Liver (tissue), 9 donors: ENCODE data around the gene DNM1L. TPM values are rescaled to one million over a fixed set of nuclear protein-coding genes. Genes with fewer than 3 reads are reported as not detected.

Source experiments
- DNase-seq: peaks from one replicate; pipeline ENCODE4 v3.0.0-alpha.2; 2017; ENCODE audit warnings: low spot score
- H3K27ac ChIP-seq, 2 donors: one replicate each; pipeline ENCODE4 v1.7.0; 2013; ENCODE audit warnings: inconsistent platforms in 2 of 2, low read length in 2 of 2, control low read depth in 1 of 2, low read depth in 1 of 2, mild to moderate bottlenecking in 1 of 2
- H3K27me3 ChIP-seq, 4 donors: one replicate each; pipeline versions ENCODE4 v1.6.1 to v1.7.0; 2013; ENCODE audit warnings: low read length in 3 of 4, inconsistent platforms in 1 of 4, mild to moderate bottlenecking in 1 of 4, moderate library complexity in 1 of 4; ENCODE audit not compliant: control insufficient read depth in 4 of 4, insufficient read depth in 4 of 4
- H3K36me3 ChIP-seq, 4 donors: one replicate each; pipeline versions ENCODE4 v1.6.1 to v1.7.0; 2013; ENCODE audit warnings: low read length in 3 of 4, mild to moderate bottlenecking in 3 of 4, low read depth in 1 of 4, moderate library complexity in 1 of 4; ENCODE audit not compliant: control insufficient read depth in 4 of 4, insufficient read depth in 3 of 4
- H3K4me1 ChIP-seq, 4 donors: one replicate each; pipeline versions ENCODE4 v1.6.1 to v1.7.0; 2013; ENCODE audit warnings: low read length in 3 of 4, mild to moderate bottlenecking in 3 of 4, moderate library complexity in 1 of 4; ENCODE audit not compliant: control insufficient read depth in 4 of 4, insufficient read depth in 4 of 4
- H3K4me3 ChIP-seq, 3 donors: one replicate each; pipeline versions ENCODE4 v1.6.1 to v1.7.0; 2013; ENCODE audit warnings: low read length in 3 of 3, control low read depth in 1 of 3, low read depth in 1 of 3, mild to moderate bottlenecking in 1 of 3
- H3K9ac ChIP-seq, 2 donors: one replicate each; pipeline ENCODE4 v1.7.0; 2013; ENCODE audit warnings: low read length in 2 of 2, mild to moderate bottlenecking in 2 of 2, moderate library complexity in 2 of 2, control low read depth in 1 of 2, low read depth in 1 of 2
- H3K9me3 ChIP-seq, 4 donors: one replicate each; pipeline versions ENCODE4 v1.6.1 to v1.7.0; 2013; ENCODE audit warnings: low read length in 3 of 4; ENCODE audit not compliant: control insufficient read depth in 4 of 4
- EGR1 ChIP-seq, 2 donors: IDR thresholded peaks; 2 replicates each; pipeline ENCODE4 v1.6.1; 2016 to 2018; ENCODE audit warnings: antibody characterized with exemption in 2 of 2, low read depth in 2 of 2
- FOXA1 ChIP-seq: IDR thresholded peaks from 2 replicates; pipeline ENCODE4 v1.6.1; 2016; ENCODE audit warnings: antibody characterized with exemption
- FOXA2 ChIP-seq: IDR thresholded peaks from 2 replicates; pipeline ENCODE4 v1.6.1; 2016; ENCODE audit warnings: antibody characterized with exemption
- GABPA ChIP-seq, 2 donors: IDR thresholded peaks in 1 of 2; conservative IDR thresholded peaks in 1 of 2; 2 replicates each; pipeline ENCODE4 v1.6.1; 2016; ENCODE audit warnings: antibody characterized with exemption in 2 of 2, mild to moderate bottlenecking in 1 of 2, moderate library complexity in 1 of 2
- HNF4A ChIP-seq, 2 donors: conservative IDR thresholded peaks; 2 replicates each; pipeline ENCODE4 v1.6.1; 2016; ENCODE audit warnings: antibody characterized with exemption in 2 of 2, mild to moderate bottlenecking in 2 of 2
- HNF4G ChIP-seq: IDR thresholded peaks from 2 replicates; pipeline ENCODE4 v1.6.1; 2016; ENCODE audit warnings: antibody characterized with exemption
- JUND ChIP-seq, 2 donors: IDR thresholded peaks; 2 replicates each; pipeline ENCODE4 v1.6.1; 2016; ENCODE audit warnings: antibody characterized with exemption in 2 of 2
- MAX ChIP-seq: IDR thresholded peaks from 2 replicates; pipeline ENCODE4 v1.6.1; 2016; ENCODE audit warnings: antibody characterized with exemption
- NR2F2 ChIP-seq: IDR thresholded peaks from 2 replicates; pipeline ENCODE4 v1.6.1; 2016; ENCODE audit warnings: antibody characterized with exemption
- RAD21 ChIP-seq, 2 donors: IDR thresholded peaks; 2 replicates each; pipeline ENCODE4 v1.6.1; 2016; ENCODE audit warnings: antibody characterized with exemption in 2 of 2, mild to moderate bottlenecking in 2 of 2
- REST ChIP-seq: IDR thresholded peaks from 2 replicates; pipeline ENCODE4 v1.6.1; 2016; ENCODE audit warnings: antibody characterized with exemption, mild to moderate bottlenecking
- RXRA ChIP-seq, 2 donors: IDR thresholded peaks; 2 replicates each; pipeline ENCODE4 v1.6.1; 2017 to 2018; ENCODE audit warnings: antibody characterized with exemption in 2 of 2, mild to moderate bottlenecking in 1 of 2
- SP1 ChIP-seq: IDR thresholded peaks from 2 replicates; pipeline ENCODE4 v1.6.1; 2018; ENCODE audit warnings: antibody characterized with exemption, mild to moderate bottlenecking
- TAF1 ChIP-seq: conservative IDR thresholded peaks from 2 replicates; pipeline ENCODE4 v1.6.1; 2016; ENCODE audit warnings: antibody characterized with exemption, mild to moderate bottlenecking
- YY1 ChIP-seq: IDR thresholded peaks from 2 replicates; pipeline ENCODE4 v1.6.1; 2016; ENCODE audit warnings: antibody characterized with exemption, mild to moderate bottlenecking
- WGBS: extraction: QIAGEN DNeasy Blood & Tissue Kit; methylation state at CpG from one replicate; pipeline ENCODE4 v1.1.7; 2013; 5-methylcytosine and 5-hydroxymethylcytosine counted together
- polyA plus RNA-seq, 2 donors: library from polyadenylated mRNA; stranded (reverse) in 1 of 2; unstranded in 1 of 2; fragments of 200-250 nt in 1 of 2; fragments of >200 nt in 1 of 2; fragmentation: Nextera tagmentation in 1 of 2; extraction: Ambion mirVana in 1 of 2; gene quantifications; one replicate each; pipeline versions ENCODE4 v1.2.1 to v1.2.3, GENCODE V29; 2013 to 2015
- total RNA-seq, 2 donors: library from RNA; depleted of rRNA; stranded (reverse); fragments of >200 nt; gene quantifications; one replicate each; pipeline ENCODE4 v1.2.3, GENCODE V29; 2014
- TF ChIP-seq, protein P1 (sequence below): IDR thresholded peaks from 2 replicates; pipeline ENCODE4 v1.6.1; 2016; ENCODE audit warnings: antibody characterized with exemption
- TF ChIP-seq, protein P2 (sequence below): IDR thresholded peaks from 2 replicates; pipeline ENCODE4 v1.6.1; 2016; ENCODE audit warnings: antibody characterized with exemption
- donor health status: healthy.
- donor health status: healthy.
- donor health status: healthy.
- donor health status: healthy.
- donor health status: healthy.

The DNM1L gene
- total and polyA plus RNA-seq, 4 donors = 9.5 to 33.9 (median 17.1) TPM

DNA sequence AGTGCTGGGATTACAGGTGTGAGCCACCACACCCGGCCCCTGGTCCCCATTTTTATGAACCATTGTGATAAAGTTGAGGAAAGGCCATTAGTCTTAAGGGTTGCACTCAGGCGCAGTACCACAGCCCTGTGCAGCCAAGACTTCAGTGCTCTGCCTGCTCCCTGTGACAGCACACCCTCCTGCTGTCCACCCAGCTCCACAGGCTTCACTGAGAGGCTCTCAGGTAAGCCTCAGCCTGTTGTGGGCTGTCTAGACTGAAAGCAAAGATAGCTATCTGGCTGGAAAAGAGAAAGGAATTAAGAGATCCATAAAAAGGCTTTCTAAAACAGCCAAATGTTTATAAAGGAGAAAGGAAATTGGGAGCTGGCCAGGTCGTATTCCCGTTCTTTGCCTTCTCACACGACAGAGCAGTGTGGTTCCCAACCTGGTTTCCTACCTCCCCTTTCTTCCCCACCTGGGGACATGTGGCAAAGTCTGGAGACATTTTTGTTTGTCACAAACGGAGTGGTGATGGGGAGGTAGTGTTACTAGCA is 19.1 kb upstream of the DNM1L start:
- Histone ChIP-seq H3K4me3 (no peak overlapping the region), H3K9me3 (no peaks in the 10 kb centered on the region), H3K27me3 (no peaks in the 10 kb centered on the region), H3K9ac (no peak overlapping the region), H3K4me1 (no peaks in the 10 kb centered on the region), H3K36me3 (no peaks in the 10 kb centered on the region), H3K27ac (no peak overlapping the region)
- no peak for TF ChIP-seq MAX
- DNase-seq = no peak
- 76% methylated on average over 6 of the region's 6 CpGs for WGBS

- Histone ChIP-seq H3K4me1 (no peaks in the 10 kb centered on the region), H3K27me3 (no peaks in the 10 kb centered on the region), H3K4me3 (no peak overlapping the region), H3K27ac (no peak overlapping the region), H3K9ac (no peak overlapping the region), H3K36me3 (no peaks in the 10 kb centered on the region), H3K9me3 (no peaks in the 10 kb centered on the region)
- WGBS = 82% methylated on average over 7 of the region's 7 CpGs
- no peak for DNase-seq
- TF ChIP-seq HNF4G (no peak), MAX (no peak), FOXA1 (no peak), GABPA (IDR thresholded peaks at IDR 0.05 in 1 of 2, conservative IDR thresholded peaks at IDR 0.05 in 1 of 2) (no peak), FOXA2 (no peak), RAD21 (IDR thresholded peaks at IDR 0.05) (no peak), NR2F2 (no peak), HNF4A (conservative IDR thresholded peaks at IDR 0.05) (no peak), TAF1 (no peak), JUND (IDR thresholded peaks at IDR 0.05) (no peak), SP1 (no peak), YY1 (no peak), RXRA (IDR thresholded peaks at IDR 0.05) (no peak), EGR1 (IDR thresholded peaks at IDR 0.05; ENCODE audit: low read depth in 2 of 2) (no peak), REST (no peak)
- TF ChIP-seq, protein P1, sequence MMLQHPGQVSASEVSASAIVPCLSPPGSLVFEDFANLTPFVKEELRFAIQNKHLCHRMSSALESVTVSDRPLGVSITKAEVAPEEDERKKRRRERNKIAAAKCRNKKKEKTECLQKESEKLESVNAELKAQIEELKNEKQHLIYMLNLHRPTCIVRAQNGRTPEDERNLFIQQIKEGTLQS = no peak
These were observed 17.4 kb upstream of the DNM1L start for GRCh38 chr12:32661706-32662105.

GRCh38 chr12:32662665-32663064 is 16.4 kb upstream of the DNM1L start:
- Histone ChIP-seq H3K9ac (no peak overlapping the region), H3K4me1 (no peaks in the 10 kb centered on the region), H3K36me3 (no peaks in the 10 kb centered on the region), H3K27ac (no peak overlapping the region), H3K4me3 (no peak overlapping the region), H3K27me3 (no peaks in the 10 kb centered on the region), H3K9me3 (no peaks in the 10 kb centered on the region)
- whole genome bisulfite sequencing = 96% methylated on average over 2 of the region's 2 CpGs
- TF ChIP-seq, protein P2, sequence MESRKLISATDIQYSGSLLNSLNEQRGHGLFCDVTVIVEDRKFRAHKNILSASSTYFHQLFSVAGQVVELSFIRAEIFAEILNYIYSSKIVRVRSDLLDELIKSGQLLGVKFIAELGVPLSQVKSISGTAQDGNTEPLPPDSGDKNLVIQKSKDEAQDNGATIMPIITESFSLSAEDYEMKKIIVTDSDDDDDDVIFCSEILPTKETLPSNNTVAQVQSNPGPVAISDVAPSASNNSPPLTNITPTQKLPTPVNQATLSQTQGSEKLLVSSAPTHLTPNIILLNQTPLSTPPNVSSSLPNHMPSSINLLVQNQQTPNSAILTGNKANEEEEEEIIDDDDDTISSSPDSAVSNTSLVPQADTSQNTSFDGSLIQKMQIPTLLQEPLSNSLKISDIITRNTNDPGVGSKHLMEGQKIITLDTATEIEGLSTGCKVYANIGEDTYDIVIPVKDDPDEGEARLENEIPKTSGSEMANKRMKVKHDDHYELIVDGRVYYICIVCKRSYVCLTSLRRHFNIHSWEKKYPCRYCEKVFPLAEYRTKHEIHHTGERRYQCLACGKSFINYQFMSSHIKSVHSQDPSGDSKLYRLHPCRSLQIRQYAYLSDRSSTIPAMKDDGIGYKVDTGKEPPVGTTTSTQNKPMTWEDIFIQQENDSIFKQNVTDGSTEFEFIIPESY = no peak
- TF ChIP-seq JUND (IDR thresholded peaks at IDR 0.05) = no peak
- TF ChIP-seq SP1 = no peak
- no peak for TF ChIP-seq GABPA (IDR thresholded peaks at IDR 0.05 in 1 of 2, conservative IDR thresholded peaks at IDR 0.05 in 1 of 2)
- TF ChIP-seq EGR1 (IDR thresholded peaks at IDR 0.05; ENCODE audit: low read depth in 2 of 2) = no peak
- no peak for TF ChIP-seq HNF4G
- no peak for TF ChIP-seq YY1
- no peak for DNase-seq
